HAP-1 (cell line): Measurements from ENCODE around the gene SLC41A3.

Source experiments
- DNase-seq, 2 experiments: peaks; one replicate each; pipeline ENCODE4 v3.0.0-alpha.2; 2016 to 2020; ENCODE audit warnings: low spot score in 2 of 2
- H3K27me3 ChIP-seq: fragments of 250-450 bp; sonication (Bioruptor Pico); 2 replicates; pipeline ENCODE4 v1.5.1; 2020; ENCODE audit warnings: low read depth, mild to moderate bottlenecking, moderate library complexity
- H3K36me3 ChIP-seq: fragments of 250-450 bp; sonication (Bioruptor Pico); replicated peaks from 2 replicates; pipeline ENCODE4 v1.5.1; 2020; ENCODE audit warnings: mild to moderate bottlenecking
- H3K4me1 ChIP-seq: fragments of 250-450 bp; sonication (Bioruptor Pico); 2 replicates; pipeline ENCODE4 v1.5.1; 2020; ENCODE audit warnings: mild to moderate bottlenecking
- H3K4me3 ChIP-seq: fragments of 250-450 bp; sonication (Bioruptor Pico); 2 replicates; pipeline ENCODE4 v1.5.1; 2020; ENCODE audit warnings: mild to moderate bottlenecking, moderate library complexity
- H3K9me3 ChIP-seq: fragments of 250-450 bp; sonication (Bioruptor Pico); 2 replicates; pipeline ENCODE4 v1.5.1; 2020; ENCODE audit warnings: mild to moderate bottlenecking, moderate library complexity
- in situ Hi-C: fragments of 300-500 bp; cut with MboI; formaldehyde crosslinking; loops from 3 replicates; pipeline ENCODE4 v1.14.3; 2020; ENCODE audit warnings: low sequenced_read_pairs, inconsistent platforms, mixed read lengths

The SLC41A3 gene

GRCh38 chr3:126024049-126024854, 59.7 kb downstream of the SLC41A3 start:
- no peaks in the 10 kb centered on the region for H3K27me3 ChIP-seq
- in situ Hi-C loops = no loop called here
- no peak overlapping the region for H3K4me3 ChIP-seq
- peaks cover 14% of the 10 kb centered on the region; the same call in 1 of the 2 replicates for H3K9me3 ChIP-seq
- H3K36me3 ChIP-seq = no peaks in the 10 kb centered on the region
- H3K4me1 ChIP-seq = 0 out of 2 replicates have a peak, but pooled peaks cover 4% of the 10 kb centered on the region
- DNase-seq = no peak

DNA sequence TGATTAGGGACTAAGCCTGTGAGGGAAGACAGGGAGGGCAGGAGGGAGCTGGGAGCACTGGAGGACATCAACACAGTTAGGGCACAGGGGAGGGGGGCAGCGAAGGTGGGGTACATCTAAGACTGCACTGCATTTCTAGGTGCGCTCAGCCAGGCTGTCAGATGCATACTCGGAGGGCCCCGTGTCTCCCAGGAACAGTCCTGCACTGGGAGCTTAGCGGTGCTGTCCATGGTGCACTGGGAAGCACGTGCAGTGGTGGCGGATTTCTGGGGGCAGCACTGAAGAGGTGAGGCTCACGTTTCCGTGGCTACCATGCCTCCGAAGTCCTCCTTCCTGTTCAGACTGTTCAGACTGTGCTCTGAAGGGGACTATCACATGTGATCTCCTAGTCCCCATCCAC, 60.5 kb downstream of the SLC41A3 start:
- no peak for DNase-seq
- H3K9me3 ChIP-seq = peaks cover 11% of the 10 kb centered on the region; the same call in 1 of the 2 replicates

GRCh38 chr3:126022741-126023359, 61.1 kb downstream of the SLC41A3 start:
- DNase-seq = no peak
- Histone ChIP-seq H3K4me1 (0 out of 2 replicates have a peak, but pooled peaks cover 4% of the 10 kb centered on the region), H3K36me3 (no peaks in the 10 kb centered on the region), H3K27me3 (no peaks in the 10 kb centered on the region), H3K4me3 (no peak overlapping the region), H3K9me3 (peaks cover 5% of the 10 kb centered on the region; the same call in 1 of the 2 replicates)
- in situ Hi-C loops = no loop called here

More for the DNA sequence above, 60.5 kb downstream of the SLC41A3 start:
- Histone ChIP-seq H3K4me3 (no peak overlapping the region), H3K27me3 (no peaks in the 10 kb centered on the region), H3K36me3 (no peaks in the 10 kb centered on the region), H3K4me1 (0 out of 2 replicates have a peak, but pooled peaks cover 4% of the 10 kb centered on the region)
- in situ Hi-C loops = no loop called here

- H3K4me3 ChIP-seq = no peak overlapping the region
- H3K4me1 ChIP-seq = 0 out of 2 replicates have a peak, but pooled peaks cover 4% of the 10 kb centered on the region
- H3K9me3 ChIP-seq = no peaks in the 10 kb centered on the region
- H3K27me3 ChIP-seq = no peaks in the 10 kb centered on the region
- in situ Hi-C loops = no loop called here
- H3K36me3 ChIP-seq = no peaks in the 10 kb centered on the region
- no peak for DNase-seq
These were observed 62.2 kb downstream of the SLC41A3 start for GRCh38 chr3:126021702-126022101.

GRCh38 chr3:126021224-126021623, 62.7 kb downstream of the SLC41A3 start:
- DNase-seq = no peak
- H3K36me3 ChIP-seq = no peaks in the 10 kb centered on the region
- no peak overlapping the region for H3K4me3 ChIP-seq
- H3K4me1 ChIP-seq = 0 out of 2 replicates have a peak, but pooled peaks cover 4% of the 10 kb centered on the region
- in situ Hi-C loops = no loop called here
- H3K27me3 ChIP-seq = no peaks in the 10 kb centered on the region
- no peaks in the 10 kb centered on the region for H3K9me3 ChIP-seq

DNA sequence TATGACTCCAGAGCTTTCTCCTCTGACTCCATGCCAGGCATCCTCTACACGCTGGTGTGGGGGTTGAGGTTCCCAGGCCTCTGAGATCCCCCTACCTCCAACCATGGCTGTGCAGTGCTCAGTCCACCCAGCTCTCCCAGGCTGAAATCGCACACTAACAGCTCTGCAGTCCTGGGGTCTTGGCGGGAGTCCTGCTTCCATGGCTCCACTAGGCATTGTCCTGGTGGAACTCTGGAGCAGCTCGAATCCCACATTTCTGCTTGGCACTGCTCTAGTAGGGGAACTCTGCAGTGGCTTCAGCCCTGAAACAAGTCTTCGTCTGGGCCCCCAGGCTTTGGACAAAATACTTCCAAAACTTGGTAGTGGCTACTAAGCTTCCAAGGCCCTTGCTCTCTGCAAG, 64.2 kb downstream of the SLC41A3 start:
- Histone ChIP-seq H3K27me3 (no peaks in the 10 kb centered on the region), H3K4me3 (no peak overlapping the region), H3K9me3 (no peaks in the 10 kb centered on the region), H3K4me1 (0 out of 2 replicates have a peak, but pooled peaks cover 4% of the 10 kb centered on the region), H3K36me3 (no peaks in the 10 kb centered on the region)
- no peak for DNase-seq
- in situ Hi-C loops = no loop called here

DNA sequence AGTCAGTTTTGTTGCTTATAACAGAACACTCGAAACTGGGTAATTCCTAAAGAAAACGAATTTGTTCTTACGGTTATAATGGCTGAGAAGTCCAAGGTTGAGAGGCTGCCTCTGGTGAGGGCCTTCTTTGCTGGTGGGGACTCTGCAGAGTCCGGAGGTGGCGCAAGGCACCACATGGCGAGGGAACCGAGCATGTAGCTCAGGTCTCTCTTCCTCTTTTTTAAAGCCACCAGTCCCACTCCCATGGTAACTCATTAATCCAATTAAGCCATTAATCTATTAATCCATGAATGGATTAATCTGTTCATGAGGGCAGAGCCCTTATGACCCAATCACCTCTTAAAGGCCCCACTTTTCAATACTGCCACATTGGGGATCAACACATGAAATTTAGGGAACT, 64.9 kb downstream of the SLC41A3 start:
- in situ Hi-C loops = no loop called here
- H3K27me3 ChIP-seq = no peaks in the 10 kb centered on the region
- DNase-seq = no peak

DNA sequence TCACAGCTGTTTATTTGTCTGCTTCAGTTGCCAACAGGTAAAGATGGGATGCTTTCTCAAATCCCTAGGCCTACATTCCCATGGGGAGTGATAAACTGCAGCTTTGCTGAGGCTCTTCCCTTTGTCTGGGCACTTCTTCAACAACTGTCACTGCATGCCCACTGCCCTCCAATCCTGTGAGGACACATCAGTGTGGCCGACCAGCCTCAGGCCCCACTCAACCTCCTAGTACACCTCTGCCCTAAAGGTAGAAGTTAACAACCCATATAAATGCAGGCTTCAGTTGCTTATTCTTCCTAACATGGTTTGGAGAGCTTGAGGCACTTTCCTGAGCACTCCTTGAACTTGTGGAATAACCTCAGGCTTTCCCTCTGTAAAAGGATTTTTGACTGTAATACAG, 65.4 kb downstream of the SLC41A3 start:
- Histone ChIP-seq H3K36me3 (no peaks in the 10 kb centered on the region), H3K27me3 (no peaks in the 10 kb centered on the region), H3K9me3 (no peaks in the 10 kb centered on the region), H3K4me3 (no peak overlapping the region), H3K4me1 (0 out of 2 replicates have a peak, but pooled peaks cover 4% of the 10 kb centered on the region)
- DNase-seq = no peak
- in situ Hi-C loops = no loop called here

More for the DNA sequence above, 64.9 kb downstream of the SLC41A3 start:
- H3K4me3 ChIP-seq = no peak overlapping the region
- 0 out of 2 replicates have a peak, but pooled peaks cover 4% of the 10 kb centered on the region for H3K4me1 ChIP-seq
- H3K36me3 ChIP-seq = no peaks in the 10 kb centered on the region
- no peaks in the 10 kb centered on the region for H3K9me3 ChIP-seq

- Histone ChIP-seq H3K4me3 (no peak overlapping the region), H3K9me3 (no peaks in the 10 kb centered on the region), H3K4me1 (0 out of 2 replicates have a peak, but pooled peaks cover 4% of the 10 kb centered on the region), H3K36me3 (no peaks in the 10 kb centered on the region), H3K27me3 (no peaks in the 10 kb centered on the region)
- in situ Hi-C loops = no loop called here
- no peak for DNase-seq
These were observed 66.6 kb downstream of the SLC41A3 start for GRCh38 chr3:126017362-126017761.

GRCh38 chr3:126016616-126017015, 67.3 kb downstream of the SLC41A3 start:
- Histone ChIP-seq H3K27me3 (no peaks in the 10 kb centered on the region), H3K4me3 (no peak overlapping the region), H3K4me1 (0 out of 2 replicates have a peak, but pooled peaks cover under 1% of the 10 kb centered on the region), H3K36me3 (no peaks in the 10 kb centered on the region), H3K9me3 (no peaks in the 10 kb centered on the region)
- in situ Hi-C loops = no loop called here
- DNase-seq = no peak

DNA sequence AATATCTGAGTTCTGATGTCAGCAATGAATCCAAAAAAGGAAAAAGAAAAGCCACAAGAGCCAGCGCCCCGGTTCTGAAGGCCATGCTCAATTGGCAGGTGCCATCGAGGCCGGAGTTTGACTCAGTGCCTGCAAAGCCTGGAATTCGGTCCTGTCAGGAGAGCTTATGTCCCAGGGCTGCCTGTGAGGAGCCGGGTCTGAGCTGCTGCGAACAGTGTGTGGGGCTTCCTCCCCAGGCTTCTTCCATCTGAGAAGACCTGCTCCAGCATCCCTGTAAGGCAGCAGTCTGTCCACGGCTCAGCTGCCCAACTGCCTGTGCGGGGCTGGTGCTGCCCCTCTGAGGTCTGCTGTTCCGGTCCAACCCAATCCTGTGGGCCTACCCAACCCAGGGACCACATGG, 68.8 kb downstream of the SLC41A3 start:
- no peak for DNase-seq
- H3K36me3 ChIP-seq = no peaks in the 10 kb centered on the region
- in situ Hi-C loops = no loop called here

GRCh38 chr3:126014252-126014651, 69.7 kb downstream of the SLC41A3 start:
- Histone ChIP-seq H3K4me3 (no peak overlapping the region), H3K9me3 (no peaks in the 10 kb centered on the region), H3K27me3 (no peaks in the 10 kb centered on the region), H3K4me1 (no peaks in the 10 kb centered on the region), H3K36me3 (no peaks in the 10 kb centered on the region)
- no peak for DNase-seq
- in situ Hi-C loops = no loop called here

More for the DNA sequence above, 68.8 kb downstream of the SLC41A3 start:
- Histone ChIP-seq H3K9me3 (no peaks in the 10 kb centered on the region), H3K4me1 (no peaks in the 10 kb centered on the region), H3K27me3 (no peaks in the 10 kb centered on the region), H3K4me3 (no peak overlapping the region)

DNA sequence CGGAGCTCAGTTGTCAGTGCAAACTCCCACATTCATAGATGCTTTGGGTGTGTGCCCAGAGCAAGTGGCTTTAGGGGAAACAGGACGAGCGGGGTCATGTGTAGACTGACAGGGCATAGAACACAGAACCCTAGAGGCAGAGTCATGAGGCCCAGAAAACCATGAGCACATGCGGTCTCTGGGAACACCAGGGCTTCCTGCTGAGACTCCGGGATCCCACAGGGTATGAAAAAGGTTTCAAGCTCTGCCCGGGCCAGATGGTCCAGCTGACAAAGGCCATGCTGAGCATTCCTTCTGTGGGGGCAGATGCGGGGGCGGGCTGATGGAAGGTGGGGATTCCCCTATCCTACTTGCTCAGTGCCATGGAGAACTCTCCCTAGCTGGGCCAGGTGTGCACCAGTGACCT, 70.2 kb downstream of the SLC41A3 start:
- no peak overlapping the region for H3K4me3 ChIP-seq
- no peak for DNase-seq
- no peaks in the 10 kb centered on the region for H3K4me1 ChIP-seq
- in situ Hi-C loops = no loop called here
- no peaks in the 10 kb centered on the region for H3K36me3 ChIP-seq
- H3K9me3 ChIP-seq = no peaks in the 10 kb centered on the region
- H3K27me3 ChIP-seq = no peaks in the 10 kb centered on the region

DNA sequence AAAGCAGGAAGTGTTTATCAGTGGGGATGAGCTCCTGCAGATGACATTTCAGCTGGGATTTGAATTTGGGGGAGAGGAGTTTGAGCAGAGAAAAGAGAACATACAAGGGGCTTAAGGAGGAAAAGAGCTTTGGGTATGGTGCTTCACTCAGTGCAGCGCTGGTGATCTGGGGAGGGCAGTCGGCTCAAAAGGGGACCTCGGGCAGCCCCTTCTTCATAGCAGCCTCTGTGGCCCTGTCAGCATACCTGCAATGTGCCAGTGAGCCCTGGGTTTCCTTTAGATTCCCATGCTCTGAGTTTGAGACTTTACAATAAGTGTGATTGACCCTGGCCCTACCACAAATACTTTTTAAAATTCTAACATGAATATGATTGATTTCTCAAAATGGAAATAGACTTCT, 74.7 kb downstream of the SLC41A3 start:
- Histone ChIP-seq H3K4me3 (no peak overlapping the region), H3K27me3 (no peaks in the 10 kb centered on the region), H3K9me3 (no peaks in the 10 kb centered on the region), H3K36me3 (no peaks in the 10 kb centered on the region; the same call in 1 of the 2 replicates), H3K4me1 (no peaks in the 10 kb centered on the region)
- DNase-seq = no peak
- in situ Hi-C loops = no loop called here
